Measurements from ENCODE around the gene EBF3.

Gene EBF3

DNA sequence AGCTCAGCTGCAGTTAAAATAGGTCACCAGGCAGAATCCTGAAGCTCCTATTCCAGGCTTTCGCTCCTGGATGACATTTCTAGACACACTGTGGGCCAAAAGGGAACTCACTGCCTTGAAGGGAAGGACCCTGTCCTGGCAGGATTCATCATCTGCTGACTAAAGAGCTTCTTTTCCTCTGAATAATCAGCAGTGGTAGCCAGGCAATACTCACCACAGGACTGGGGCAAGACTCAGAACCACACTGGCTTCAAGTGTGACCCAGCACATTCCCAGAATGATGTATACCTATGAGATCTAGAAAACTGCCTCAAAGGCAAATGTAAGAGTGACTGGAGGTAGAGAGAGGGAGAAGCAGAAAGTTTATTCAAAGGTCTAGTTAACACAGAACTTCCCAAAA is 29.5 kb upstream of the EBF3 start:
- no CpG with 5 or more reads among the region's 1 CpG for WGBS (ENCODE audit: insufficient coverage, insufficient read length)

DNA sequence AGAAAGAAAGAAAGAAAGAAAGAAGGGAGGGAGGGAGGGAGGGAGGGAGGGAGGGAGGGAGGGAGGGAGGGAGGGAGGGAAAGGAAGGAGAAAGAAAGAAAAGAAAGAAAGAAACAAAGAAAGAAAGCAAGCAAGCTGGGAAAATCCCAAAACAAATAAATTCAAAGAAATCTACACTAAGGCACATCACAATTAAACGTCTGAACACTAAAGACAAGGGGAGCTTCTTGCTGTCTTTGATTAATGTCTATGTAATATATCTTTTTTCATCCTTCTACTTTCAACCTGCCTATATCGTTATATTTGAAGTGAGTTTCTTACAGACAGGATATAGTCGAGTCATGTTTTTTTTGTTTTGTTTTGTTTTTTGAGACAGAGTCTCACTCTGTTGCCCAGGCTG is 28.3 kb upstream of the EBF3 start:
- Histone ChIP-seq H3K27ac (ENCODE audit: low read length) (no peak overlapping the region), H3K9me3 (ENCODE audit: control insufficient read depth, insufficient read depth, low read length) (no peaks in the 10 kb centered on the region), H3K36me3 (ENCODE audit: control insufficient read depth, insufficient read depth, low read length) (no peaks in the 10 kb centered on the region), H3K4me3 (ENCODE audit: low read length) (no peak overlapping the region), H3K4me1 (ENCODE audit: control insufficient read depth, insufficient read depth, low read length) (peaks cover 3% of the 10 kb centered on the region; the same call in 1 of the 2 replicates), H3K27me3 (ENCODE audit: control insufficient read depth, insufficient read depth, low read length) (no peaks in the 10 kb centered on the region)
- no peak for DNase-seq (ENCODE audit: low read depth, low spot score)
- no CpG with 5 or more reads among the region's 3 CpGs for WGBS (ENCODE audit: insufficient coverage, insufficient read length)

More for the DNA sequence above, 29.5 kb upstream of the EBF3 start:
- Histone ChIP-seq H3K36me3 (ENCODE audit: control insufficient read depth, insufficient read depth, low read length) (no peaks in the 10 kb centered on the region), H3K4me3 (ENCODE audit: low read length) (no peak overlapping the region), H3K9me3 (ENCODE audit: control insufficient read depth, insufficient read depth, low read length) (no peaks in the 10 kb centered on the region), H3K27me3 (ENCODE audit: control insufficient read depth, insufficient read depth, low read length) (no peaks in the 10 kb centered on the region), H3K4me1 (ENCODE audit: control insufficient read depth, insufficient read depth, low read length) (peaks cover 3% of the 10 kb centered on the region; the same call in 1 of the 2 replicates), H3K27ac (ENCODE audit: low read length) (no peak overlapping the region)
- DNase-seq (ENCODE audit: low read depth, low spot score): no peak

DNA sequence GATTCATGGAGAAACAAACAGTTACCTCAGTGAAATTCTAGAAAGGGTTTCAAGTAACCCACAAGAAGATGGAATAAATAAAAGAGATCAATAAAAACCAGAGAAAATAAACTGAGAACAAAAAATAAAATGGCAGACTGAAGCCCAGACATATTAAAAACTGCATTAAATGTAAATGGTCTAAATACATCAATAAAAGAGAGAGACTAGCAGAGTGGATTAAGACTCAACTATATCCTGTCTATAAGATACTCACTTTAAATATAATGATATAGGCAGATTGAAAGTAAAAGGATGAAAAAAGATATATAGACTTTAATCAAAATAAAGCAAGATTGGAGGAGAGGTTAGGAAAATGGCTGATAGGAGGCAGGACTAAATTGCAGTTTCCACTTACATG is 18.8 kb upstream of the EBF3 start:
- DNase-seq (ENCODE audit: low read depth, low spot score): no peak
- Histone ChIP-seq H3K27me3 (ENCODE audit: control insufficient read depth, insufficient read depth, low read length) (no peaks in the 10 kb centered on the region), H3K4me1 (ENCODE audit: control insufficient read depth, insufficient read depth, low read length) (no peaks in the 10 kb centered on the region; the same call in 1 of the 2 replicates), H3K27ac (ENCODE audit: low read length) (no peak overlapping the region), H3K9me3 (ENCODE audit: control insufficient read depth, insufficient read depth, low read length) (no peaks in the 10 kb centered on the region; the same call in 1 of the 2 replicates), H3K4me3 (ENCODE audit: low read length) (no peak overlapping the region), H3K36me3 (ENCODE audit: control insufficient read depth, insufficient read depth, low read length) (no peaks in the 10 kb centered on the region)

GRCh38 chr10:129978980-129979379 is 14.9 kb upstream of the EBF3 start:
- no CpG with 5 or more reads among the region's 6 CpGs for WGBS (ENCODE audit: insufficient coverage, insufficient read length)
- no peak for DNase-seq (ENCODE audit: low read depth, low spot score)

DNA sequence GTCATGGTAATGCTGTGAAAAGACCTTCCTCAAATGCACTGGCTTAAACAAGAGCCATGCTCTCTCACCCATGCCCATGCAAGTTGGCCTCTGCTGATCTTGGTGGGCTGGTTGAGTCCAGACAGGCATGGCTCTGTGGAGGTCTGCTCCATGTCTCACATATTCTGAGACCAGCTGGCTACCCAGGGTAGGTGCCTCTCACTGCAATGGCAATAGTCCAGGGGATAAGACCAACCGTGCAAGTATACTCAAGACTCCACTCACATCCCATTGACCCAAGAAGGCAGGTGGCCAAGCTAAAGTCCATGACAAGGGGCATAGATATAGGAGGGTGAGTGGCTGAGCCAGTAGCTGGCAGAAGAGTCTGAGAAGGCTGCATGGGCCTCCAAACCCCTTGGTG is 14.2 kb upstream of the EBF3 start:
- Histone ChIP-seq H3K4me3 (ENCODE audit: low read length) (no peak overlapping the region), H3K9me3 (ENCODE audit: control insufficient read depth, insufficient read depth, low read length) (no peaks in the 10 kb centered on the region), H3K4me1 (ENCODE audit: control insufficient read depth, insufficient read depth, low read length) (peaks cover 1% of the 10 kb centered on the region; the same call in 1 of the 2 replicates), H3K36me3 (ENCODE audit: control insufficient read depth, insufficient read depth, low read length) (no peaks in the 10 kb centered on the region), H3K27ac (ENCODE audit: low read length) (no peak overlapping the region), H3K27me3 (ENCODE audit: control insufficient read depth, insufficient read depth, low read length) (peaks cover 13% of the 10 kb centered on the region; the same call in 1 of the 2 replicates)
- no CpG with 5 or more reads among the region's 1 CpG for WGBS (ENCODE audit: insufficient coverage, insufficient read length)
- no peak for DNase-seq (ENCODE audit: low read depth, low spot score)

More at GRCh38 chr10:129978980-129979379, 14.9 kb upstream of the EBF3 start:
- Histone ChIP-seq H3K9me3 (ENCODE audit: control insufficient read depth, insufficient read depth, low read length) (no peaks in the 10 kb centered on the region; the same call in 1 of the 2 replicates), H3K4me1 (ENCODE audit: control insufficient read depth, insufficient read depth, low read length) (peaks cover 1% of the 10 kb centered on the region; the same call in 1 of the 2 replicates), H3K27me3 (ENCODE audit: control insufficient read depth, insufficient read depth, low read length) (peaks cover 6% of the 10 kb centered on the region; the same call in 1 of the 2 replicates), H3K36me3 (ENCODE audit: control insufficient read depth, insufficient read depth, low read length) (no peaks in the 10 kb centered on the region), H3K4me3 (ENCODE audit: low read length) (no peak overlapping the region), H3K27ac (ENCODE audit: low read length) (no peak overlapping the region)

DNA sequence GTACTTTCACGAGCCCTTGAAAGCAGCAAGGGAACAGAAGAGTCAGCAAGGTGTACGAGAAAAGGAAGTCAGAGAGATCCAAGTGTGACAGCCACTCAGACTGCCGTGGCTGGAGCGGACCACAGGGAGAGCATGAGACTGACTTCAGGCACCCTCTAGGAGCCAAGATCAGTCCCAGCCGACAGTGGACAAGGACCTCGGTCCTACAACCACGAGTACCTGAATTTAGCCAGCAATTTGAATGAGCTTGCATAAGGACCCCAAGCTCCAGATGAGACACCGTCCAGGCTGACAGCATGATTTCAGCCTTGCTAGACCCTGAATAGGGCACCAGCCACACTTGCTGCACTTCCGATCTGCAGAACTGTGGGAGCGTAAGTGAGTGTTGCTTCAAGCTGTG is 13.7 kb upstream of the EBF3 start:
- no peaks in the 10 kb centered on the region for H3K9me3 ChIP-seq (ENCODE audit: control insufficient read depth, insufficient read depth, low read length)
- no CpG with 5 or more reads among the region's 10 CpGs for WGBS (ENCODE audit: insufficient coverage, insufficient read length)
- H3K4me1 ChIP-seq (ENCODE audit: control insufficient read depth, insufficient read depth, low read length): peaks cover 1% of the 10 kb centered on the region; the same call in 1 of the 2 replicates
- no peak for DNase-seq (ENCODE audit: low read depth, low spot score)
- no peak overlapping the region for H3K4me3 ChIP-seq (ENCODE audit: low read length)
- no peaks in the 10 kb centered on the region for H3K36me3 ChIP-seq (ENCODE audit: control insufficient read depth, insufficient read depth, low read length)
- H3K27me3 ChIP-seq (ENCODE audit: control insufficient read depth, insufficient read depth, low read length): peaks cover 16% of the 10 kb centered on the region; the same call in 1 of the 2 replicates
- H3K27ac ChIP-seq (ENCODE audit: low read length): no peak overlapping the region

- WGBS (ENCODE audit: insufficient coverage, insufficient read length): no CpG with 5 or more reads among the region's 8 CpGs
- Histone ChIP-seq H3K9me3 (ENCODE audit: control insufficient read depth, insufficient read depth, low read length) (no peaks in the 10 kb centered on the region), H3K36me3 (ENCODE audit: control insufficient read depth, insufficient read depth, low read length) (no peaks in the 10 kb centered on the region), H3K4me1 (ENCODE audit: control insufficient read depth, insufficient read depth, low read length) (peaks cover 3% of the 10 kb centered on the region; the same call in 1 of the 2 replicates), H3K27ac (ENCODE audit: low read length) (no peak overlapping the region), H3K27me3 (ENCODE audit: control insufficient read depth, insufficient read depth, low read length) (peaks cover 46% of the 10 kb centered on the region), H3K4me3 (ENCODE audit: low read length) (no peak overlapping the region)
- DNase-seq (ENCODE audit: low read depth, low spot score): no peak
These were observed 9.6 kb upstream of the EBF3 start for GRCh38 chr10:129973674-129974059.

DNA sequence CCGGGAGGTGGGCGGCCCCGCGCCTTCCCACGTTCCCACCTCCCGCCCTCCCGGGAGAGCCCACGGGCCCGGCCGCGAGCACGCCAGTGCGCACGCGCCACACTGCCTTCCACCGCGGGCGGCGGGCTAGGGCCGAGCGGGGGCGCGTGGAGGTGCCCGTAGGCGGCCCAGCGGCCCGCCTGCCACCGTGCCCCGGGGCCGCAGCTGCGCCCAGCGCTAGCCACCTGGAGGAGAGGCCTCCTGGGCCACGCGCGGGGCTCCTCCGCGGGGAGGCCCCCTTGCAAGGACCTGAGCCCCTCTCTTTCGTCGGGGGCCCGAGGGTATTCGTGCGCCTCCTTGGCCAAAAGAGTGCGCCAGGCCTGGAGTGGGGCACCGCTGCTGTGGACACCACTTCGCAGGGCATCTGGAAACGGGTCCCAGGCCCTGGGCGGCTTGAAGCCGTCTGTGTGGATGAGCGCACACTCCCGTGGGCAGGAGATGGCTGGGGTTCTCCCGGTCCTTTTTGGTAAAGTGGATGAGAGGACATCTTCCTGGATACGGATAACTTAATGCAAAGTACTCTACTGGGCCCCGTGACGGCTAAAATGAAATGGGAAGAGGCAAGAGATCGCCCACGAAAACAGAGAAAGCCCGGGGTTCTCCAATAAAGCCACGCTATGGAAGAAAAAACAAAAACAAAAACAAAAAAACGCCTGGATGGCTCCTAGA is 9.0 kb upstream of the EBF3 start:
- H3K27ac ChIP-seq (ENCODE audit: low read length): no peak overlapping the region
- H3K4me1 ChIP-seq (ENCODE audit: control insufficient read depth, insufficient read depth, low read length): peaks cover 7% of the 10 kb centered on the region; the same call in 1 of the 2 replicates
- H3K27me3 ChIP-seq (ENCODE audit: control insufficient read depth, insufficient read depth, low read length): peaks cover 51% of the 10 kb centered on the region
- no peak for DNase-seq (ENCODE audit: low read depth, low spot score)
- WGBS (ENCODE audit: insufficient coverage, insufficient read length): no CpG with 5 or more reads among the region's 59 CpGs
- no peaks in the 10 kb centered on the region for H3K9me3 ChIP-seq (ENCODE audit: control insufficient read depth, insufficient read depth, low read length)
- H3K4me3 ChIP-seq (ENCODE audit: low read length): peak overlapping the region; percentile 23; the same call in 1 of the 2 replicates
- no peaks in the 10 kb centered on the region for H3K36me3 ChIP-seq (ENCODE audit: control insufficient read depth, insufficient read depth, low read length)

DNA sequence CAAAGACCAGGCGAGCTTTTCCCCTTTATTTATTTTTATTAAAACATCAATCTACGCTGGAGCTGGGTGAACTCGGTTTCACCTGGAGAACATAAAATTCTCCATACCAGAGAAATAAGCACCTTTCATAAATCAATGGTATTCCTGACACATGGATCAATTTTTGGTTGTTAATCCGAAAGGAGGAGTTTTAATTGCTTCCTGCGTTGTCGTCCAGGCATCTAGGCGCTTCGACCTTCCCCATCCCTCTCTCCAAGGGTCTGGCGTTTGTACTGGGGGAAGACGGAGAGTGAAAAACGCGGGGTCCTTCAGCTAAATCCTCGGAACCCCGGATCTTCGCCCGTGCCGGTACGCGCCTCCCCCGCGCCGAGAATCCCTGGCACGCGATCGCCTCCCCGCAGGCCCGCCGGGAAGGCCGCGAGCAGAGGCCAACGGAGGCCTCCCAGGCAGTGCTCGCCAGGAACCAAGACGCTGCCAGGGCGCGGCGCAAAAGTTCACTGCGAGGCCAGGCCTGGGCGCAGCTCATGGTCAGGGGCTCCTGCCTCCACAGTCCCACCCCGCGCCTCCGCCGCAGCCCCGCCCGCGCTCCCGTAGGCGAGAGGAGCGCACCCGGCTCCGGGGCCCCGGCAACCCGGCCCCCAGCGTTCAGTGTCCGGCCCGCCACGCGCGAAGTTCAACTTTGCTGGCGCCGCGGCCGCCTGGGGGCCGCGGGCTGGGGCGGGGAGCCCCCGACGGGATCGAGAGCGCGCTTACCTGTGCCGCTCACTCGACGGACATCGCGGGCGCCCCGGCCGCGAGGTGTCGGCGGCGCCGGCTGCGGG is 8.3 kb upstream of the EBF3 start:
- peaks cover 59% of the 10 kb centered on the region for H3K27me3 ChIP-seq (ENCODE audit: control insufficient read depth, insufficient read depth, low read length)
- peak overlapping the region; percentile 23; the same call in 1 of the 2 replicates for H3K4me3 ChIP-seq (ENCODE audit: low read length)
- H3K36me3 ChIP-seq (ENCODE audit: control insufficient read depth, insufficient read depth, low read length): no peaks in the 10 kb centered on the region
- WGBS (ENCODE audit: insufficient coverage, insufficient read length): no CpG with 5 or more reads among the region's 84 CpGs
- H3K9me3 ChIP-seq (ENCODE audit: control insufficient read depth, insufficient read depth, low read length): no peaks in the 10 kb centered on the region
- H3K4me1 ChIP-seq (ENCODE audit: control insufficient read depth, insufficient read depth, low read length): peaks cover 14% of the 10 kb centered on the region
- H3K27ac ChIP-seq (ENCODE audit: low read length): no peak overlapping the region
- no peak for DNase-seq (ENCODE audit: low read depth, low spot score)

DNA sequence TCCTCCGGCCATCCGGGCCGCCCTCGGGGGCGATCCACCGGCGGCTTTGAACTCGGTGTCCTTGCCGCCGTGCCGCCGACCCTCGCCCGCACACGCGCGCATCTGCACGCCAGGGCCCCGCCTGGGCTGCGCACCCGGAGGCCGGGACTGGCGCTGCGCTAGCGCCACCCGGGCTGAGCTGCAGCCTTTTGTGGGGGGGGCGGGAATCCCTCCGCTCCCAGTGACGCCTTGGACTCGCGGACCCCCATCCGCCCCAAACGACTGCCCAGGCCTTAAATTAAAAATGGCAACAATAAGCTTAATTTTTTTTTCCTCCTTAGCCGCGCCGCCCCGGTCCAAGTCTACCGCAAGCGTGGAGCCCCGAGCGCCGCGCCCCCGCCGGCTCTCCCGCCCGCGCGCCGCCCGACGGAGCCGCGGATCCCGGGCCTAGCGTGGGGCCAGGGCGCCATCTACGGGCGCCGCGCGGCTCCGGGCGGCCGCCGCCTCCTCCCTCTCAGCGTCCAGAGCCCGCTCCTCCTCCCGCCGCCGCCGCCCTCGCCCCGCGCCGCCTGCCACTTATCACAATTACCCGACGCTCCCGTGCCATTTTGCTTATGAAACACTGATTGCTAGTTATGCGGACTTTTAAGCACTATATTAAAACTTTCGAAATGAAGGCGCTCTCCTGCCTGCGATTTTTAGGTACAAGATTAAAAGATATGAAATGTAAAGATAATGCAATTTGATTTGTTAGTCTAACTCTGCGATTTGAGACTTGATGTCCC is 7.5 kb upstream of the EBF3 start:
- no peaks in the 10 kb centered on the region for H3K9me3 ChIP-seq (ENCODE audit: control insufficient read depth, insufficient read depth, low read length)
- peaks cover 15% of the 10 kb centered on the region for H3K4me1 ChIP-seq (ENCODE audit: control insufficient read depth, insufficient read depth, low read length)
- H3K27me3 ChIP-seq (ENCODE audit: control insufficient read depth, insufficient read depth, low read length): peaks cover 63% of the 10 kb centered on the region
- H3K4me3 ChIP-seq (ENCODE audit: low read length): peak overlapping the region; percentile 21; the same call in 1 of the 2 replicates
- H3K36me3 ChIP-seq (ENCODE audit: control insufficient read depth, insufficient read depth, low read length): no peaks in the 10 kb centered on the region
- DNase-seq (ENCODE audit: low read depth, low spot score): no peak
- H3K27ac ChIP-seq (ENCODE audit: low read length): no peak overlapping the region
- no CpG with 5 or more reads among the region's 84 CpGs for WGBS (ENCODE audit: insufficient coverage, insufficient read length)

Data from iPS DF 6.9 (cell line).